DMS53 treated with DMSO at 0.1 percent for 48 hours (cell line): Measurements from ENCODE around the gene CASK.

Experiments used
- DNase-seq: peaks from one replicate; lab custom pipeline; 2025; ENCODE audit not compliant: unreplicated experiment; lab: John Stamatoyannopoulos, UW

CASK gene

GRCh38 chrX:41923211-41923977, at the start of gene CASK:
TSS of gene CASK (minus strand) at chrX:41923554. CDS start at chrX:41922988, 566 bp downstream.
- peak; percentile 74 for DNase-seq

GRCh38 chrX:41971346-41971745, 48.0 kb upstream of the CASK start:
- no peak for DNase-seq

GRCh38 chrX:41970419-41970818, 47.1 kb upstream of the CASK start:
- DNase-seq, result no peak

- DNase-seq, result no peak
Observed at GRCh38 chrX:41963348-41963747, 40.0 kb upstream of the CASK start.

GRCh38 chrX:41960142-41960541, 36.8 kb upstream of the CASK start:
- DNase-seq, result no peak

- DNase-seq, result no peak
Observed at GRCh38 chrX:41958861-41959260, 35.5 kb upstream of the CASK start.

GRCh38 chrX:41956027-41956426, 32.7 kb upstream of the CASK start:
- DNase-seq, result no peak

GRCh38 chrX:41952102-41952501, 28.7 kb upstream of the CASK start:
- no peak for DNase-seq

- no peak for DNase-seq
Observed at GRCh38 chrX:41946989-41947612, 23.7 kb upstream of the CASK start.

- DNase-seq, result no peak
Observed at GRCh38 chrX:41946235-41946634, 22.9 kb upstream of the CASK start.

- no peak for DNase-seq
Observed at GRCh38 chrX:41935832-41936231, 12.5 kb upstream of the CASK start.

GRCh38 chrX:41933546-41933945, 10.2 kb upstream of the CASK start:
- DNase-seq, result no peak

- DNase-seq, result no peak
Observed at GRCh38 chrX:41932885-41933284, 9.5 kb upstream of the CASK start.

GRCh38 chrX:41931591-41931990, 8.2 kb upstream of the CASK start:
- no peak for DNase-seq

GRCh38 chrX:41923978-41924683, 777 bp upstream of the CASK start:
- DNase-seq, result peak; percentile 61

GRCh38 chrX:41922431-41923151, 763 bp downstream of the CASK start:
- DNase-seq, result no peak

GRCh38 chrX:41921492-41922430, 1.6 kb downstream of the CASK start:
- peak; percentile 2 for DNase-seq

- DNase-seq, result no peak
Observed at GRCh38 chrX:41919870-41920269, 3.5 kb downstream of the CASK start.

GRCh38 chrX:41917517-41917916, 5.8 kb downstream of the CASK start:
- DNase-seq, result no peak

GRCh38 chrX:41913476-41913875, 9.9 kb downstream of the CASK start:
- no peak for DNase-seq
